ENCODE measurements around the gene FOXP1.

DNA sequence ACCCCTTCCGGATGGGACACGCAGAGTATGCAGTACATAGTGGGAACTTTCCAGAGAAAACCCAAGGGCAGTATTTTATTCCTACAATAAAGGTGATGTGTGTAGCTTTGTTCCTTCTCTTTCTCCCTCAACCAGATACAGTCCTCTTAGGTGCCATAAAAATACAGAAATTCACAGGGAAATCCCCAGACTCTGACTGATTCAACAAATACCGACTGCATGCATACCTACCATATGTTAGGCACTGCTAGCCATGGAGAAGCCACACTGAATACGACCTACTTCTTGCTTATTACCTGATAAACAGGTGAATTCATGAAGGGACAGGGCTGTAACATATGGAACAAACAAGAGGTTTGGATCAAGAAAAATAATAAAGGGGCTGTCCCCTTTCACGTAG lies 228.5 kb downstream of the FOXP1 start:
- TF ChIP-seq, protein P1, sequence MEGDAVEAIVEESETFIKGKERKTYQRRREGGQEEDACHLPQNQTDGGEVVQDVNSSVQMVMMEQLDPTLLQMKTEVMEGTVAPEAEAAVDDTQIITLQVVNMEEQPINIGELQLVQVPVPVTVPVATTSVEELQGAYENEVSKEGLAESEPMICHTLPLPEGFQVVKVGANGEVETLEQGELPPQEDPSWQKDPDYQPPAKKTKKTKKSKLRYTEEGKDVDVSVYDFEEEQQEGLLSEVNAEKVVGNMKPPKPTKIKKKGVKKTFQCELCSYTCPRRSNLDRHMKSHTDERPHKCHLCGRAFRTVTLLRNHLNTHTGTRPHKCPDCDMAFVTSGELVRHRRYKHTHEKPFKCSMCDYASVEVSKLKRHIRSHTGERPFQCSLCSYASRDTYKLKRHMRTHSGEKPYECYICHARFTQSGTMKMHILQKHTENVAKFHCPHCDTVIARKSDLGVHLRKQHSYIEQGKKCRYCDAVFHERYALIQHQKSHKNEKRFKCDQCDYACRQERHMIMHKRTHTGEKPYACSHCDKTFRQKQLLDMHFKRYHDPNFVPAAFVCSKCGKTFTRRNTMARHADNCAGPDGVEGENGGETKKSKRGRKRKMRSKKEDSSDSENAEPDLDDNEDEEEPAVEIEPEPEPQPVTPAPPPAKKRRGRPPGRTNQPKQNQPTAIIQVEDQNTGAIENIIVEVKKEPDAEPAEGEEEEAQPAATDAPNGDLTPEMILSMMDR (IDR thresholded peaks at IDR 0.05) = no peak
- TF ChIP-seq POLR2A (IDR thresholded peaks at IDR 0.05) = no peak
- TF ChIP-seq EP300 (IDR thresholded peaks at IDR 0.05) = no peak
